RWPE1 (cell line): Measurements from ENCODE around the gene DNAAF5.
"Not testable (repeated sequence)": the region's sequence is repeated elsewhere in the genome, so short reads cannot be mapped to it uniquely, and the experiment has no call there.

Experiments
- CTCF ChIA-PET: fragments of 350-600 bp; sonication (Branson Sonifier 250); formaldehyde crosslinking; extraction: SDS; loops from one replicate; lab custom pipeline; 2021; lab: Yijun Ruan, JAX
- POLR2A ChIA-PET: fragments of 400-600 bp; formaldehyde crosslinking; extraction: SDS; loops from one replicate; lab custom pipeline; 2020; ENCODE audit warnings: antibody characterized with exemption; ENCODE audit not compliant: low non-redundant PET; lab: Yijun Ruan, JAX
- DNase-seq: peaks from one replicate; pipeline ENCODE4 v3.0.0; 2012; ENCODE audit warnings: low spot score
- H3K27ac ChIP-seq: fragments of 450-650 bp; 2 replicates; pipeline ENCODE4 v1.5.1; 2017
- TF ChIP-seq, protein P1 (sequence below): fragments of 450-650 bp; conservative IDR thresholded peaks from 2 replicates; pipeline ENCODE4 v1.5.1; 2017; ENCODE audit warnings: low read depth, mild to moderate bottlenecking

DNAAF5 gene

DNA sequence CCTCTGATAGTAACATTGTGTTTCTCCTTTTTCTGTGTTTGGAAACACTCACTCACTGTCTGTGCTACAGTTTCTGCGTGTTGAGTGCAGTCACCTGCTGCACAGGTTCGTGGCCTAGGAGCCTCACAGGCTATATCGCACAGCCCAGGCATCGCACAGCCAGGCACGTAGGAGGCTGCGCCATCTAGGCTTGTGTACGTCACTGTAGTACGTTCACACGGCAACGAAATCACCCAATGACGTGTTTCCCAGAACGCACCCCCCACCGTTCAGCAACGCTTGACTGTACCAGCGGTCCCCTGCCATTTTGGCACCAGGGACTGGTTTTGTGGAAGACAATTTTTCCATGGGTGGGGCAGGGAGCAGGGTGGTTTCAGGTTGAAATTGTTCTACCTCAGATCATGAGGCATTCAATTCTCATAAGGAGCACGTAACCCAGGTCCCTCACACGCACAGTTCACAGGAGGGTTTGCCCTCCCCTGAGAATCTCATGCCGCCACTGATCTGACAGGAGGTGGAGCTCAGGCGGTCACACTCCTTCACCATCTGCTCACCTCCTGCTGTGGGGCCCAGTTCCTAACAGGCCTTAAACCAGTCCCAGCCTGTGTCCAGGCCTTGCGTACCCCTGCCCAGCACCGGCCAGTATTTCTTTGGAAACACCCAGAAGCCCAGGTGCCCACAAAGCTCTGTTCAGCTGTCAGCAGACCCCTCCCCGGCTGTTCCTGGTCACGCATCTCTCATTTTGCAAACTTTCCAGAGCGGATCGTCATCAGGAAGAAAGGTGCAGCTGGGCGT, 23.8 kb downstream of the DNAAF5 start:
- POLR2A ChIA-PET, result no interaction called here

DNA sequence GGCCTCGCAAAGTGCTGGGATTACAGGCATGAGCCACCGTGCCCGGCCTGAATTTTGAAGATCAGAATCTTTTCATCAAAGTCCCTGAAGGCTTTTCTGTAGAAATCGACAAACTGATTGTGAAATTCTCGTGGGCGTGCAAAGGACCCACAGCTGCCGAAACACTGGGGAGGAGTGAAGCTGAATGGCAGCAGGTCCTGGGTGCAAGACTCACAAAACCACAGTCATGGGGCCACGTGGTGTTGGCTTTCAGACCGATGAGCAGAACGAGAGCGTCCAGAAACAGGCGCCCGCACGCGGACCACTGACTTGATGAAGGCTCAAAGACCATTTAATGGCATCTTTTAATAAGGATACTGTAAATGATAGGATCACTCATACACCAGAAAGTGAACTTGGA, 25.3 kb downstream of the DNAAF5 start:
- POLR2A ChIA-PET, result no interaction called here
- no peak for DNase-seq
- TF ChIP-seq, protein P1, sequence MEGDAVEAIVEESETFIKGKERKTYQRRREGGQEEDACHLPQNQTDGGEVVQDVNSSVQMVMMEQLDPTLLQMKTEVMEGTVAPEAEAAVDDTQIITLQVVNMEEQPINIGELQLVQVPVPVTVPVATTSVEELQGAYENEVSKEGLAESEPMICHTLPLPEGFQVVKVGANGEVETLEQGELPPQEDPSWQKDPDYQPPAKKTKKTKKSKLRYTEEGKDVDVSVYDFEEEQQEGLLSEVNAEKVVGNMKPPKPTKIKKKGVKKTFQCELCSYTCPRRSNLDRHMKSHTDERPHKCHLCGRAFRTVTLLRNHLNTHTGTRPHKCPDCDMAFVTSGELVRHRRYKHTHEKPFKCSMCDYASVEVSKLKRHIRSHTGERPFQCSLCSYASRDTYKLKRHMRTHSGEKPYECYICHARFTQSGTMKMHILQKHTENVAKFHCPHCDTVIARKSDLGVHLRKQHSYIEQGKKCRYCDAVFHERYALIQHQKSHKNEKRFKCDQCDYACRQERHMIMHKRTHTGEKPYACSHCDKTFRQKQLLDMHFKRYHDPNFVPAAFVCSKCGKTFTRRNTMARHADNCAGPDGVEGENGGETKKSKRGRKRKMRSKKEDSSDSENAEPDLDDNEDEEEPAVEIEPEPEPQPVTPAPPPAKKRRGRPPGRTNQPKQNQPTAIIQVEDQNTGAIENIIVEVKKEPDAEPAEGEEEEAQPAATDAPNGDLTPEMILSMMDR, result no peak
- CTCF ChIA-PET, result no interaction called here
- no peak overlapping the region for H3K27ac ChIP-seq

More for the DNA sequence above, 23.8 kb downstream of the DNAAF5 start:
- peak overlapping the region; percentile 0; the same call in 1 of the 2 replicates for H3K27ac ChIP-seq
- TF ChIP-seq, protein P1, result no peak
- no peak for DNase-seq
- CTCF ChIA-PET, result no interaction called here

DNA sequence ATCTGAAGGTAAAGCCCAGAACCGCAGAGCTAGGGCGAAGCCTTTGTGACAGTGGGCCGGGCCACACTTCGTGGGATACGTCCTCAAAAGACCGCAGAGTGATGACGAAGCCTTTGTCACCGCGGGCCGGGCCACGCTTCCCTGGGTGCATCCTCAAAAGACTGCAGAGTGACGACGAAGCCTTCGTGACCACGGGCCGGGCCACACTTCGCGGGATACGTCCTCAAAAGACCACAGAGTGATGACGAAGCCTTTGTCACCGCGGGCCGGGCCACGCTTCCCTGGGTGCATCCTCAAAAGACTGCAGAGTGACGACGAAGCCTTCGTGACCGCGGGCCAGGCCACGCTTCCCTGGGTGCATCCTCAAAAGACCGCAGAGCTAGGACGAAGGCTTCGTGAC, 25.8 kb downstream of the DNAAF5 start:
- POLR2A ChIA-PET, DNase-seq, CTCF ChIA-PET, H3K27ac ChIP-seq: not testable (repeated sequence)

DNA sequence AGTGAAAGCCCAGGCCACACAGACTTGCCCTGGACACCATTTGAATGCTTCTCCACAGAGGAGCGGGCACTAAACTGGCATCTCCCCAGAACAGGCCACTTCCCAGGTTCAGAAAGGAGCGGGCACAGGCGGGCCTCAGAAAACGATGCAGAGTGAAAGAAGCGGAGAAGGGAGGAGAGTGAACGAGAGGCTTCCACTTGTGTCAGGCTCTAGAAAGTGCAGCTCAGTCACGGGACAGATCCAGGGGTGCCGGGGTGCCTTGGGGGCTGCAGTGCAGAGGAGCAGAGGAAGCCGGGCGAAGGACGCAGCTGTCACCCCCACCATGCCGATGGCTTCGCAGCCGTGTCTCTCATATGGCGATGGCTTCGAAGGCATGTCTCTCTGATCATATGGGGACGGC, 26.7 kb downstream of the DNAAF5 start:
- ChIA-PET CTCF (no interaction called here), POLR2A (no interaction called here)
- no peak overlapping the region for H3K27ac ChIP-seq

DNA sequence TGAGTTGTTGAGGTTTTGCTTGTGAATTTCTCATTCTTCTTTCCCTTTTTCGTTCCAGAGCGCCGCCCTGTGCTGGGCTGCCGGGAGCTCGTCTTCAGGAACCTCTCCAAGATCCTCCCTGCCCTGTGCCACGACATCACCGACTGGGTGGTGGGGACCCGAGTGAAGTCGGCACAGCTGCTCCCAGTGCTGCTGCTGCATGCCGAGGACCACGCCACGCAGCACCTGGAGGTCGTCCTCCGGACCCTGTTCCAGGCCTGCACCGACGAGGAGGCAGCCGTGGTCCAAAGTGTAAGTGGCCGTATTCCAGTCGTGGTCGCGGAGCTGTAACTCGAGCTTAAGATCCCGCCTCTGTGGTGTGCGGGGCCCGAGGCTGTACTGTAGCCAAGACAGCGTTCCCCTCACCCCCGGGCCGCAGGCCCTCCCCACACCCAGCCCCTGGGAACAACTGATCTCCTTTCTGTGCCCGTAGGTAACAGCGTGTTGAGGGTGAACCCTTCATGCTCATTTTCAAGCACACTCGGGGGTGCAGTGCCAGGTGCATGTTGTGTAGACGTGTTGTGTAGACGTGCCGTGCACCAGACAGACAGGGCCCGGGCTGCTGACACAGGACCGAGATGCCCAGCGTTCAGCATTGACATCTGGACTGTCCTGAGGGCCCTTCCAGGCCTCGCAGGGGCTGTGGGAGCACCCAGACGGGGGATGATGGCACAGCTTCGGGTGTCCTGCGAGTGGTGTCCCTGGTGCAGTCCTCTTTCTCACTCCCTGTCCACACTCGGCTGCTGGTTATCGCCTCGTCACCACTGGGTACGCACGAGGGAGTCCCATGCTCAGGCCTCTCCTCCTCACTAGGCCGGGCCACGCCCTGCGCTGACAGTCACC, 28.3 kb downstream of the DNAAF5 start:
- POLR2A ChIA-PET, result no interaction called here
- CTCF ChIA-PET, result interaction anchor here (0.6 to 1.1 kb wide), 3 partner anchors 19 to 232 kb away, joined by 3 to 6 read pairs (median 3); no protein-coding TSS in a partner anchor
- DNase-seq, result no peak
- H3K27ac ChIP-seq, result no peak overlapping the region
- TF ChIP-seq, protein P1, result no peak

More for the DNA sequence above, 26.7 kb downstream of the DNAAF5 start:
- DNase-seq, result no peak
- TF ChIP-seq, protein P1, result no peak

DNA sequence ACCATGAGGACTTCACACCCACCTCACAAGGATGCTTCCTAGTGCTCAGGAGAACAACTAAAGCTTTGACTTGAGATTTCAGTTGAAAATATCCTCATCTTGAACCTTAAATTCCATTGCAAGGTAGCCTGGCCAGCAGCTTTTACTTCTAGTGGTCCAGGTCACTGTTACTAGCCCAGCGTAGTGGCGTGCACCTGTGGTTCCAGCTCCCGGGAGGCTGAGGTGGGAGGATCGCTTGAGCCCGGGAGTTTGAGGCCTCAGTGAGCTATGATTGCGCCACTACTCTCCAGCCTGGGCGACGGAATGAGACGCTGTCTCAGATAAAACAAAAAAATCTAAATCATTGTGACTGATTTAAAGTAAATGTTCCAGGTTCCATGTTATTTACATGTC, 28.9 kb downstream of the DNAAF5 start:
- TF ChIP-seq, protein P1, result no peak
- no peak overlapping the region for H3K27ac ChIP-seq
- no peak for DNase-seq
- POLR2A ChIA-PET, result no interaction called here
- CTCF ChIA-PET, result interaction anchor here (0.8 to 1.1 kb wide), 2 partner anchors 18 to 19 kb away, joined by 3 to 6 read pairs; no protein-coding TSS in a partner anchor
